ENCODE measurements around the gene MYBBP1A.

DNA sequence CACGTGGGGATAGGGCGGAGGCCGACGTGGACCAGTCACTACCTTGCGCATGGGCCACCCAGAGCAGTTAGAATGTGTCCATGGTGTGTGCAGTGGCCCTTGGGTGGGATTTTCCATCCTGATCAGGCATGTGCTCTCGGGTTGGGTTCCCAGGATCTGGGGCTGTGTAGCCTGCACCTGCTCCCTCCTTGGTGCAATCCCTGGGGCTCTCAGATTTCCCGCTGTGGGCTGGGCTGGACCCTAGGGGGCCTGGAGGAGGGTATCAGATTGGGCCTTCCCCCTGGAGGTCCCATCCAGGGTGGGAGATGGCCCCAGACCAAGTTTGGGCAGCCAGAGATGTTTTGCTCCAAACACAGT, 30.4 kb upstream of the MYBBP1A start:
- no peak for TF ChIP-seq CTCF (IDR thresholded peaks at IDR 0.05)
- no peak for TF ChIP-seq EZH2 (IDR thresholded peaks at IDR 0.05; ENCODE audit: borderline replicate concordance, insufficient read depth, low read depth, low read length, poor library complexity, severe bottlenecking)

Measured in B cell (primary cell).